ENCODE data around the gene SIGLEC14.

DNA sequence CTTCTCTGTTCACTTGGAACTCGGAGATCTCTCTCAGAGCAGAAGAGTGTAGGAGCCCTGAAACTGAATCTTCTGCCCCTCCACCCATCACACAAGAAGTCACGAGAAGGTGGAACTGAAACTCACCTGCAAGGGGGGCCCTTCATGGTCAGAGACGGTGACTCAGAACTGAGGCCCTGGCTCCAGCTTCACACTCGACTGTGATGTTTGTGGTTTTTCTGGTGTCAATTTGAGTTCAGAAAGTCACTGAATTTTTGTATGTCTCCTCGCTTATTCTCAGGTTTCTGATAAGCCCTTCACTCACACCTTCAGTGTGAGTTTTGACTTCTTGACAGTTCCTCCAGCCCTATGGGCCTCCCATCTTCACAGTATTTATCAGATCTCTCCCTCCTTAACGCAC is 39.5 kb downstream of the SIGLEC14 start:
- TF ChIP-seq, protein P1, sequence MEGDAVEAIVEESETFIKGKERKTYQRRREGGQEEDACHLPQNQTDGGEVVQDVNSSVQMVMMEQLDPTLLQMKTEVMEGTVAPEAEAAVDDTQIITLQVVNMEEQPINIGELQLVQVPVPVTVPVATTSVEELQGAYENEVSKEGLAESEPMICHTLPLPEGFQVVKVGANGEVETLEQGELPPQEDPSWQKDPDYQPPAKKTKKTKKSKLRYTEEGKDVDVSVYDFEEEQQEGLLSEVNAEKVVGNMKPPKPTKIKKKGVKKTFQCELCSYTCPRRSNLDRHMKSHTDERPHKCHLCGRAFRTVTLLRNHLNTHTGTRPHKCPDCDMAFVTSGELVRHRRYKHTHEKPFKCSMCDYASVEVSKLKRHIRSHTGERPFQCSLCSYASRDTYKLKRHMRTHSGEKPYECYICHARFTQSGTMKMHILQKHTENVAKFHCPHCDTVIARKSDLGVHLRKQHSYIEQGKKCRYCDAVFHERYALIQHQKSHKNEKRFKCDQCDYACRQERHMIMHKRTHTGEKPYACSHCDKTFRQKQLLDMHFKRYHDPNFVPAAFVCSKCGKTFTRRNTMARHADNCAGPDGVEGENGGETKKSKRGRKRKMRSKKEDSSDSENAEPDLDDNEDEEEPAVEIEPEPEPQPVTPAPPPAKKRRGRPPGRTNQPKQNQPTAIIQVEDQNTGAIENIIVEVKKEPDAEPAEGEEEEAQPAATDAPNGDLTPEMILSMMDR (IDR thresholded peaks at IDR 0.05 in 8 of 11, conservative IDR thresholded peaks at IDR 0.05 in 3 of 11) = no peak
- peak in 2 of 3 donors; percentile 9 to 54 for TF ChIP-seq POLR2AphosphoS5 (IDR thresholded peaks at IDR 0.05)

Measured in spleen (tissue), 7 donors.